ENCODE measurements around the gene G6PC1.
"Not testable (repeated sequence)": the region's sequence is repeated elsewhere in the genome, so short reads cannot be mapped to it uniquely, and the experiment has no call there.

G6PC1 gene

GRCh38 chr17:42900460-42901331 lies at the start of gene G6PC1:
Gene G6PC1, plus strand, starts transcription at chr17:42900799. Its CDS starts 78 bp downstream, at chr17:42900877.
- Histone ChIP-seq H3K9me3 (ENCODE audit: control insufficient read depth, insufficient read depth, low read length) (no peaks in the 10 kb centered on the region), H3K4me1 (ENCODE audit: control insufficient read depth, insufficient read depth, low read length) (no peaks in the 10 kb centered on the region), H3K4me3 (ENCODE audit: low read depth, low read length) (no peak within 1 kb of the TSS), H3K9ac (ENCODE audit: low read depth, low read length) (no peak within 1 kb of the TSS), H3K36me3 (ENCODE audit: control insufficient read depth, insufficient read depth, low read length) (no peaks in the 10 kb centered on the region), H3K27me3 (ENCODE audit: control insufficient read depth, insufficient read depth, low read length) (no peaks in the 10 kb centered on the region)

GRCh38 chr17:42850954-42851353 lies 49.6 kb upstream of the G6PC1 start, which contains the start of gene AOC3:
Gene AOC3, plus strand, starts transcription at chr17:42851199. Its CDS starts 145 bp downstream, at chr17:42851344.
- Histone ChIP-seq H3K36me3 (ENCODE audit: control insufficient read depth, insufficient read depth, low read length) (no peaks in the 10 kb centered on the region), H3K27me3 (ENCODE audit: control insufficient read depth, insufficient read depth, low read length) (no peaks in the 10 kb centered on the region), H3K9me3 (ENCODE audit: control insufficient read depth, insufficient read depth, low read length) (no peaks in the 10 kb centered on the region), H3K9ac (ENCODE audit: low read depth, low read length) (no peak within 1 kb of the TSS), H3K4me3 (ENCODE audit: low read depth, low read length) (no peak within 1 kb of the TSS), H3K4me1 (ENCODE audit: control insufficient read depth, insufficient read depth, low read length) (no peaks in the 10 kb centered on the region)

- not testable (repeated sequence) for H3K4me3 ChIP-seq (ENCODE audit: low read depth, low read length); H3K9me3 ChIP-seq (ENCODE audit: control insufficient read depth, insufficient read depth, low read length); H3K27me3 ChIP-seq (ENCODE audit: control insufficient read depth, insufficient read depth, low read length); H3K4me1 ChIP-seq (ENCODE audit: control insufficient read depth, insufficient read depth, low read length); H3K9ac ChIP-seq (ENCODE audit: low read depth, low read length); H3K36me3 ChIP-seq (ENCODE audit: control insufficient read depth, insufficient read depth, low read length)
Measured at GRCh38 chr17:42851371-42852240, 49.0 kb upstream of the G6PC1 start.

GRCh38 chr17:42852351-42852750 lies 48.2 kb upstream of the G6PC1 start:
- H3K36me3 ChIP-seq (ENCODE audit: control insufficient read depth, insufficient read depth, low read length): no peaks in the 10 kb centered on the region
- no peak overlapping the region for H3K9ac ChIP-seq (ENCODE audit: low read depth, low read length)
- H3K27me3 ChIP-seq (ENCODE audit: control insufficient read depth, insufficient read depth, low read length): no peaks in the 10 kb centered on the region
- no peaks in the 10 kb centered on the region for H3K9me3 ChIP-seq (ENCODE audit: control insufficient read depth, insufficient read depth, low read length)
- H3K4me1 ChIP-seq (ENCODE audit: control insufficient read depth, insufficient read depth, low read length): no peaks in the 10 kb centered on the region
- H3K4me3 ChIP-seq (ENCODE audit: low read depth, low read length): no peak overlapping the region

- no peak overlapping the region for H3K4me3 ChIP-seq (ENCODE audit: low read depth, low read length)
- H3K4me1 ChIP-seq (ENCODE audit: control insufficient read depth, insufficient read depth, low read length): no peaks in the 10 kb centered on the region
- H3K36me3 ChIP-seq (ENCODE audit: control insufficient read depth, insufficient read depth, low read length): no peaks in the 10 kb centered on the region
- H3K9ac ChIP-seq (ENCODE audit: low read depth, low read length): no peak overlapping the region
- no peaks in the 10 kb centered on the region for H3K9me3 ChIP-seq (ENCODE audit: control insufficient read depth, insufficient read depth, low read length)
- no peaks in the 10 kb centered on the region for H3K27me3 ChIP-seq (ENCODE audit: control insufficient read depth, insufficient read depth, low read length)
Measured at GRCh38 chr17:42853004-42853403, 47.6 kb upstream of the G6PC1 start.

GRCh38 chr17:42853597-42853967 lies 47.0 kb upstream of the G6PC1 start:
- H3K9ac ChIP-seq (ENCODE audit: low read depth, low read length): no peak overlapping the region
- no peaks in the 10 kb centered on the region for H3K36me3 ChIP-seq (ENCODE audit: control insufficient read depth, insufficient read depth, low read length)
- H3K4me1 ChIP-seq (ENCODE audit: control insufficient read depth, insufficient read depth, low read length): no peaks in the 10 kb centered on the region
- H3K27me3 ChIP-seq (ENCODE audit: control insufficient read depth, insufficient read depth, low read length): no peaks in the 10 kb centered on the region
- no peaks in the 10 kb centered on the region for H3K9me3 ChIP-seq (ENCODE audit: control insufficient read depth, insufficient read depth, low read length)
- H3K4me3 ChIP-seq (ENCODE audit: low read depth, low read length): no peak overlapping the region

- Histone ChIP-seq H3K36me3 (ENCODE audit: control insufficient read depth, insufficient read depth, low read length) (no peaks in the 10 kb centered on the region), H3K27me3 (ENCODE audit: control insufficient read depth, insufficient read depth, low read length) (no peaks in the 10 kb centered on the region), H3K9me3 (ENCODE audit: control insufficient read depth, insufficient read depth, low read length) (no peaks in the 10 kb centered on the region), H3K9ac (ENCODE audit: low read depth, low read length) (no peak overlapping the region), H3K4me3 (ENCODE audit: low read depth, low read length) (no peak overlapping the region), H3K4me1 (ENCODE audit: control insufficient read depth, insufficient read depth, low read length) (no peaks in the 10 kb centered on the region)
Measured at GRCh38 chr17:42853968-42854790, 46.4 kb upstream of the G6PC1 start.

GRCh38 chr17:42855048-42855596 lies 45.5 kb upstream of the G6PC1 start:
- Histone ChIP-seq H3K27me3 (ENCODE audit: control insufficient read depth, insufficient read depth, low read length) (no peaks in the 10 kb centered on the region), H3K4me1 (ENCODE audit: control insufficient read depth, insufficient read depth, low read length) (no peaks in the 10 kb centered on the region), H3K9me3 (ENCODE audit: control insufficient read depth, insufficient read depth, low read length) (no peaks in the 10 kb centered on the region), H3K36me3 (ENCODE audit: control insufficient read depth, insufficient read depth, low read length) (no peaks in the 10 kb centered on the region), H3K9ac (ENCODE audit: low read depth, low read length) (no peak overlapping the region), H3K4me3 (ENCODE audit: low read depth, low read length) (no peak overlapping the region)

- H3K9me3 ChIP-seq (ENCODE audit: control insufficient read depth, insufficient read depth, low read length); H3K27me3 ChIP-seq (ENCODE audit: control insufficient read depth, insufficient read depth, low read length); H3K9ac ChIP-seq (ENCODE audit: low read depth, low read length): not testable (repeated sequence)
Measured at GRCh38 chr17:42856093-42856492, 44.5 kb upstream of the G6PC1 start.

GRCh38 chr17:42856516-42856915 lies 44.1 kb upstream of the G6PC1 start:
- not testable (repeated sequence) for H3K4me3 ChIP-seq (ENCODE audit: low read depth, low read length); H3K27me3 ChIP-seq (ENCODE audit: control insufficient read depth, insufficient read depth, low read length); H3K4me1 ChIP-seq (ENCODE audit: control insufficient read depth, insufficient read depth, low read length); H3K9ac ChIP-seq (ENCODE audit: low read depth, low read length); H3K36me3 ChIP-seq (ENCODE audit: control insufficient read depth, insufficient read depth, low read length); H3K9me3 ChIP-seq (ENCODE audit: control insufficient read depth, insufficient read depth, low read length)

More at GRCh38 chr17:42856093-42856492, 44.5 kb upstream of the G6PC1 start:
- not testable (repeated sequence) for H3K36me3 ChIP-seq (ENCODE audit: control insufficient read depth, insufficient read depth, low read length); H3K4me3 ChIP-seq (ENCODE audit: low read depth, low read length); H3K4me1 ChIP-seq (ENCODE audit: control insufficient read depth, insufficient read depth, low read length)

- Histone ChIP-seq H3K27me3 (ENCODE audit: control insufficient read depth, insufficient read depth, low read length) (no peaks in the 10 kb centered on the region), H3K9ac (ENCODE audit: low read depth, low read length) (no peak overlapping the region), H3K36me3 (ENCODE audit: control insufficient read depth, insufficient read depth, low read length) (no peaks in the 10 kb centered on the region), H3K9me3 (ENCODE audit: control insufficient read depth, insufficient read depth, low read length) (no peaks in the 10 kb centered on the region), H3K4me3 (ENCODE audit: low read depth, low read length) (no peak overlapping the region), H3K4me1 (ENCODE audit: control insufficient read depth, insufficient read depth, low read length) (no peaks in the 10 kb centered on the region)
Measured at GRCh38 chr17:42857389-42857788, 43.2 kb upstream of the G6PC1 start.
